Ovary (tissue), 9 donors: ENCODE measurements around the gene WNT6. TPM values are rescaled to one million over a fixed set of nuclear protein-coding genes. Genes with fewer than 3 reads are reported as not detected.
A peak's percentile ranks its signal among the peaks of the same experiment; 100 is the strongest.

Experiments used
- DNase-seq, 5 donors: peaks; one replicate each; pipeline ENCODE4 v3.0.0-alpha.2; 2019 to 2020
- H3K27ac ChIP-seq, 2 donors: fragments of 200-600 bp; one replicate each; pipeline versions ENCODE4 v1.5.1 to v1.8.0; 2019 to 2022
- H3K27me3 ChIP-seq: fragments of 200-600 bp; one replicate; pipeline ENCODE4 v1.8.0; 2022
- H3K36me3 ChIP-seq: fragments of 200-600 bp; sonication (generic); one replicate; pipeline ENCODE4 v1.5.1; 2019
- H3K4me1 ChIP-seq: one replicate; pipeline ENCODE4 v1.8.1; 2013; ENCODE audit warnings: mild to moderate bottlenecking, moderate library complexity; ENCODE audit not compliant: insufficient read depth
- H3K4me3 ChIP-seq: fragments of 200-600 bp; sonication (generic); one replicate; pipeline ENCODE4 v1.5.1; 2017
- H3K9me3 ChIP-seq, 2 donors: fragments of 200-600 bp in 1 of 2; sonication (generic) in 1 of 2; one replicate each; pipeline versions ENCODE4 v1.5.1 to v1.8.1; 2013 to 2019; ENCODE audit warnings: mild to moderate bottlenecking in 1 of 2, moderate library complexity in 1 of 2
- EP300 ChIP-seq: sonication (generic); formaldehyde crosslinking; IDR thresholded peaks from one replicate; pipeline ENCODE4 v1.6.1; 2017; ENCODE audit warnings: antibody characterized with exemption
- POLR2A ChIP-seq: fragments of 450-650 bp; IDR thresholded peaks from one replicate; pipeline ENCODE4 v1.6.1; 2017; ENCODE audit warnings: antibody characterized with exemption, mild to moderate bottlenecking, moderate library complexity
- WGBS, 3 donors: extraction: QIAGEN DNeasy Blood & Tissue Kit in 1 of 3; methylation state at CpG; one replicate each; pipeline versions ENCODE4 v1.1.5 to v1.1.7; 2013 to 2017; 5-methylcytosine and 5-hydroxymethylcytosine counted together
- intact Hi-C, 4 donors: fragments of 100-400 bp; cut with DNase I; formaldehyde crosslinking; loops; one replicate each; pipeline versions ENCODE4 v1.11.0 to v1.15.1; 2022 to 2023
- polyA plus RNA-seq, 2 donors: library from polyadenylated mRNA; stranded (reverse); fragments of 200-250 nt in 1 of 2; fragments of 350-450 nt in 1 of 2; fragmentation: Illumina TruSeq in 1 of 2; extraction: RNeasy Lipid Tissue Mini Kit (QIAGEN cat#74804) in 1 of 2; gene quantifications; one replicate each; pipeline ENCODE4 v1.2.3, GENCODE V29; 2013 to 2014
- total RNA-seq, 7 donors: library from RNA; depleted of rRNA in 2 of 7; stranded (reverse); fragments of >200 nt in 2 of 7; fragmentation: NEBNext Ultra II Directional in 3 of 7; extraction: Animal tissue kit (Norgen Biotek cat#: 25700) in 3 of 7; gene quantifications; one replicate each; pipeline versions ENCODE4 v1.1.0 to v1.2.4, GENCODE V29; 2016 to 2023
- TF ChIP-seq, protein P1 (sequence below), 3 donors: fragments of 450-650 bp in 2 of 3; fragments of 200-600 bp in 1 of 3; IDR thresholded peaks; one replicate each; pipeline versions ENCODE4 v1.5.1 to v1.8.0; 2016 to 2022; ENCODE audit warnings: antibody characterized with exemption in 3 of 3, mild to moderate bottlenecking in 1 of 3
- donor health status: DM: no; HTN: no; CAD: no; lungs with moderate emphysema.
- donor health status: DM: no; HTN: no; CAD: no.
- donor health status: Bipolar disorder and iron deficiency.
- donor health status: DM: yes; HTN: yes; CAD: no.
- donor health status: DM: no; HTN: no; CAD: no.
- donor health status: DM: yes; HTN: yes; CAD: no.

WNT6 gene
- total and polyA plus RNA-seq, 9 donors: 0.13 to 4.5 (median 2.0) TPM

GRCh38 chr2:218895759-218896500, 36.3 kb downstream of the WNT6 start:
- Histone ChIP-seq H3K36me3 (no peaks in the 10 kb centered on the region), H3K27ac (no peak overlapping the region), H3K9me3 (no peaks in the 10 kb centered on the region), H3K27me3 (no peaks in the 10 kb centered on the region), H3K4me1 (peaks cover 11% of the 10 kb centered on the region), H3K4me3 (no peak overlapping the region)
- DNase-seq: no peak
- intact Hi-C loops: no loop called here
- TF ChIP-seq EP300: no peak
- TF ChIP-seq POLR2A: no peak
- TF ChIP-seq, protein P1, sequence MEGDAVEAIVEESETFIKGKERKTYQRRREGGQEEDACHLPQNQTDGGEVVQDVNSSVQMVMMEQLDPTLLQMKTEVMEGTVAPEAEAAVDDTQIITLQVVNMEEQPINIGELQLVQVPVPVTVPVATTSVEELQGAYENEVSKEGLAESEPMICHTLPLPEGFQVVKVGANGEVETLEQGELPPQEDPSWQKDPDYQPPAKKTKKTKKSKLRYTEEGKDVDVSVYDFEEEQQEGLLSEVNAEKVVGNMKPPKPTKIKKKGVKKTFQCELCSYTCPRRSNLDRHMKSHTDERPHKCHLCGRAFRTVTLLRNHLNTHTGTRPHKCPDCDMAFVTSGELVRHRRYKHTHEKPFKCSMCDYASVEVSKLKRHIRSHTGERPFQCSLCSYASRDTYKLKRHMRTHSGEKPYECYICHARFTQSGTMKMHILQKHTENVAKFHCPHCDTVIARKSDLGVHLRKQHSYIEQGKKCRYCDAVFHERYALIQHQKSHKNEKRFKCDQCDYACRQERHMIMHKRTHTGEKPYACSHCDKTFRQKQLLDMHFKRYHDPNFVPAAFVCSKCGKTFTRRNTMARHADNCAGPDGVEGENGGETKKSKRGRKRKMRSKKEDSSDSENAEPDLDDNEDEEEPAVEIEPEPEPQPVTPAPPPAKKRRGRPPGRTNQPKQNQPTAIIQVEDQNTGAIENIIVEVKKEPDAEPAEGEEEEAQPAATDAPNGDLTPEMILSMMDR (IDR thresholded peaks at IDR 0.05): no peak
- WGBS, 3 donors: 46 to 51% (median 47%) methylated on average over 8 of the region's 8 CpGs

- intact Hi-C loops: no loop called here
- H3K4me1 ChIP-seq: peaks cover 11% of the 10 kb centered on the region
- H3K27me3 ChIP-seq: no peaks in the 10 kb centered on the region
- DNase-seq: peak in 1 of 5 donors; percentile 43
- no peak overlapping the region for H3K4me3 ChIP-seq
- H3K36me3 ChIP-seq: no peaks in the 10 kb centered on the region
- no peak overlapping the region for H3K27ac ChIP-seq
- 4 to 6% (median 5%) methylated on average over 28 to 40 of the region's 40 CpGs for WGBS, 3 donors
- H3K9me3 ChIP-seq: no peaks in the 10 kb centered on the region
- TF ChIP-seq EP300: no peak
- TF ChIP-seq, protein P1 (IDR thresholded peaks at IDR 0.05): no peak
- no peak for TF ChIP-seq POLR2A
Measured at GRCh38 chr2:218896501-218897393, 37.1 kb downstream of the WNT6 start.

DNA sequence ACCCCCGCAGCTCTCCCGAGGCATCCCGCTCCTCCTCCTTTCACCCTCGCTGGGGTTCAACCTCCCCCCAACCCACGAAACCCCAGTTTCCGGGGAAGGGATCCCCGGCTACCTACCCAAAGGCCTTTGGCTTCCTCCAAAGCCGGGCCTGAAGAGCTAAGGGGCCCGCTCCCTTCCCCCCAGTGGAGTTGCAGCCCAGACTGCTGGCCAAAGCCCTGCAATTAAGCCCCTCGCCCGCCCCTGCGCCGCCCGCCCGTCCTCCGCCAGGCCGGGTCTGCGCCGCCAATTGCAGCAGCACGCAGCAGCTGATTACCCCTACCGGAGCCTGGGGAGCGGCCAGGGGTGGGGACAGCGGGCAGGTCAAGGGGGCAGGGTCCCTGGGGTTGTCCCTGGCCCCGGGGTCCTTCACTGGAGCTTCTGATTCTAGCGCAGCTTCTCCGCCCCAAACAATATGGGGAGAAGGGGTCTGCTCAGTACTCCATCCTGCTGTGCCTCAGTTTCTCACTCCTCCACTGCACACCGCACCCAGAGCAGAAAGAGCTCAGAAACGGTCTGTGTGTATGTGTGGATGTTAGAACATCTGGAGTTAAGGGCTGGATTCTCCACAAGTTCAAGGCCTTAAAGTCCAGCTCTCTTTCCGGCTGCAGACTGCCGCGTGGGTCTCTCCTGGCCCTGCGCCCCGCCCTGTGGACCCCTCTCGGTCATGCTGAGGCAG, 37.9 kb downstream of the WNT6 start:
- intact Hi-C loops: no loop called here
- no peak overlapping the region for H3K27ac ChIP-seq
- WGBS, 3 donors: 5 to 7% (median 6%) methylated on average over 24 to 34 of the region's 34 CpGs
- H3K27me3 ChIP-seq: no peaks in the 10 kb centered on the region
- H3K9me3 ChIP-seq: no peaks in the 10 kb centered on the region
- no peaks in the 10 kb centered on the region for H3K36me3 ChIP-seq
- peak in 1 of 5 donors; percentile 21 for DNase-seq
- peaks cover 11% of the 10 kb centered on the region for H3K4me1 ChIP-seq
- TF ChIP-seq POLR2A (no peak), EP300 (no peak)
- TF ChIP-seq, protein P1 (IDR thresholded peaks at IDR 0.05): no peak
- no peak overlapping the region for H3K4me3 ChIP-seq

GRCh38 chr2:218898109-218898878, 38.7 kb downstream of the WNT6 start:
- Histone ChIP-seq H3K27me3 (no peaks in the 10 kb centered on the region), H3K4me1 (peaks cover 10% of the 10 kb centered on the region), H3K9me3 (no peaks in the 10 kb centered on the region), H3K27ac (no peak overlapping the region), H3K36me3 (no peaks in the 10 kb centered on the region), H3K4me3 (no peak overlapping the region)
- 2 to 4% (median 3%) methylated on average over 47 to 52 of the region's 52 CpGs for WGBS, 3 donors
- peak; percentile 63 to 85 (median 75) for DNase-seq
- TF ChIP-seq, protein P1 (IDR thresholded peaks at IDR 0.05): peak; percentile 83 to 91 (median 83)
- no peak for TF ChIP-seq POLR2A
- intact Hi-C loops: no loop called here
